GM12801 (cell line): Measurements from ENCODE around the gene LRRC4B.

Source experiments
- TF ChIP-seq, protein P1 (sequence below): IDR thresholded peaks from one replicate; pipeline ENCODE4 v1.5.1; 2011; ENCODE audit warnings: control low read depth; ENCODE audit not compliant: insufficient read length; ENCODE audit errors: extremely low read depth

The LRRC4B gene

DNA sequence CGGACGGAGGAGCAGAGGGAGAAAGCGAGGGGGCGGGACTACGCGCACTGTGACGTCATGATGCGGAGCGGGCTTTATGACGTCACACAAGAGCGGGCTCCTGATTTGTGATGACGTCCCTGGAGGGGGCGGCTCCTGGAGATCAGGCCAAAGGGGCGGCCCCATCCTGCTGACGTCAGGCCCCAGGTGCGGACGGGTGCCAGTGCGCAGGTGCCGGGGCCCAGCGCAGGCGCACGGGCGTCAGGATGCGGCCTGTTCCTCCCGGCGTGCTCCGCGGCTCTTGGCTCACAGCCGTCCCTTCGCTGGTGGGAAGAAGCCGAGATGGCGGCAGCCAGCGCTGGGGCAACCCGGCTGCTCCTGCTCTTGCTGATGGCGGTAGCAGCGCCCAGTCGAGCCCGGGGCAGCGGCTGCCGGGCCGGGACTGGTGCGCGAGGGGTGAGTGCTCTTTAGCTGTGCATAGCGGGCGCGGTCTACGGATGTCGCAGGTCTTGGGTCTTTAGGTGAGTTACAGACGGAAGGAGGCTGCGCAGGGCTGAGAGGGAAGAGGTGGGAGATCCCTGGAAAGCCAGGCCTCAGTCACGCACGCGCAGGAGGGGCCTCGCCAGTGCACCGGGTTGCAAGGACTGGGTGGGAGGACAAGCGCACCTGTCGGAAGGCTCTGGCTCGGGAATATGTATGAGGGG, 91.9 kb downstream of the LRRC4B start, which contains the start of the genes EMC10 and GARIN5A:
Gene EMC10, plus strand, starts transcription at position 284 of the 683 bp plus-strand sequence. Its CDS starts 38 bp downstream, at position 322.
Gene GARIN5A, minus strand, starts transcription at position 625 of the 683 bp plus-strand sequence. Its CDS starts 460 bp downstream, at position 165.
- TF ChIP-seq, protein P1, sequence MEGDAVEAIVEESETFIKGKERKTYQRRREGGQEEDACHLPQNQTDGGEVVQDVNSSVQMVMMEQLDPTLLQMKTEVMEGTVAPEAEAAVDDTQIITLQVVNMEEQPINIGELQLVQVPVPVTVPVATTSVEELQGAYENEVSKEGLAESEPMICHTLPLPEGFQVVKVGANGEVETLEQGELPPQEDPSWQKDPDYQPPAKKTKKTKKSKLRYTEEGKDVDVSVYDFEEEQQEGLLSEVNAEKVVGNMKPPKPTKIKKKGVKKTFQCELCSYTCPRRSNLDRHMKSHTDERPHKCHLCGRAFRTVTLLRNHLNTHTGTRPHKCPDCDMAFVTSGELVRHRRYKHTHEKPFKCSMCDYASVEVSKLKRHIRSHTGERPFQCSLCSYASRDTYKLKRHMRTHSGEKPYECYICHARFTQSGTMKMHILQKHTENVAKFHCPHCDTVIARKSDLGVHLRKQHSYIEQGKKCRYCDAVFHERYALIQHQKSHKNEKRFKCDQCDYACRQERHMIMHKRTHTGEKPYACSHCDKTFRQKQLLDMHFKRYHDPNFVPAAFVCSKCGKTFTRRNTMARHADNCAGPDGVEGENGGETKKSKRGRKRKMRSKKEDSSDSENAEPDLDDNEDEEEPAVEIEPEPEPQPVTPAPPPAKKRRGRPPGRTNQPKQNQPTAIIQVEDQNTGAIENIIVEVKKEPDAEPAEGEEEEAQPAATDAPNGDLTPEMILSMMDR, result no peak

DNA sequence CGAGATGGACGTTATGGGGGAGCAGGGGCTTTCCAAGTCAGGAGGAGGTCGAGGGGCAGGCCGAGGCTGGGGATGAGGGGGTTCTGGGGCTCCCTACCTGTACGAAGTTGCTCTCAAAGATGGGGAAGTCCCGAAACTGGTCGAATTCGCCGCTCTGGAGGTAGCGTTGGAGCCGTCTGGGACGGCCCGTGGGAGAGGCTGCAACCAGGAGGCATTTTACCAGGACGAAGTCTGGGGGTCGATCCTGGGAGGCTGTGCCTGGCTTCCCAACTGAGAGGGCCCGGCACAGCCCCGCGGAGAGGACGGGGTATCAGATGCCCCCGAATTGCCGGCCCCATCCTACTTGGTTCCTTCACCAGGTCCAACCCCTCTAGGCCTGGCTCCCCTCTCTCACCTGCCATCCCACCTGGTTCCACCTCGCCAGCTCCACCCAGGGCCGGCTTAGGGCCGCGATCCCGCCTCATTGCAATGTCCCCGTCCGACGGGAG, 92.5 kb downstream of the LRRC4B start:
- TF ChIP-seq, protein P1, result no peak

DNA sequence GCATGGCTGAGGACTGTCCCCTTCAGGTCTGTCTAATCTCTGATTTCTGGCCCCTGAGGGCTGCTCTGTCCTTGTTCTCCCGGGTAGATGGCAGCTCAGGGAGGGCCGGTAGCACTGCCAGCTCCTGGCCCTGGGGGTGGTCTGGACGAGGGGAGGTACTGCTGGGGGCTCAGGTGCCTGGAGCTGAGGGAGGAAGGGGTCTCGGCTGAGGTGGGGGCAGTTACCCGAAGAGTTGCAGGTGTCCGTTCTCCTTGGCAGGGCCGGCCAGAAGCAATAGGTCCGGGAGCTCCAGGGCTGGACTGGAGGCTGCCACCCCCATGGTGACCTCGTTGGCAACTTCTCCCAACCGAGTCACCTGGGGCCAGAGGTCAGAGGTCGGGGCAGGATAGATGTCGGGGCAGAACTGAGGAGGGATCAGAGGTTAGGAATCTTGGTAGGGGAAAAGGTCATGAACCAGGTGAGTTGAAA, 93.1 kb downstream of the LRRC4B start:
- TF ChIP-seq, protein P1, result no peak

DNA sequence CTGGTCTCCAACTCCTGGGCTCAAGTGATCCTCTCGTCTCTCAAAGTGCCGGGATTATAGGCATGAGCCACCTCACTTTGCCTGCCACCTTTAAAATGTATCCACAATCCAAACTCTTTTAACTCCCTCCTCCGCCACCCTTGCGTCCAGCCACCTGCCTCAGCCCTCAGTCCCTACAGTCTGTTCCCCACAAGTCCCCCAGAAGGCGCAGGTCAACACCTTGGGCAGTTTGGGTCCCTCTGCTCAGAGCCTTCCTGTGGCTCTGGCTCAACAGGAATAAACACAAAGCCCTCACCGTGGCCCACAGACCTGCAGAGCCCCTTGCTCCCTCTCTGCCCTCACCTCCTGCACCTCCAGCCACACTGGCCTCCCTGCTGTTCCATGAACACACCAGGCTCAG, 99.4 kb downstream of the LRRC4B start:
- TF ChIP-seq, protein P1, result no peak

DNA sequence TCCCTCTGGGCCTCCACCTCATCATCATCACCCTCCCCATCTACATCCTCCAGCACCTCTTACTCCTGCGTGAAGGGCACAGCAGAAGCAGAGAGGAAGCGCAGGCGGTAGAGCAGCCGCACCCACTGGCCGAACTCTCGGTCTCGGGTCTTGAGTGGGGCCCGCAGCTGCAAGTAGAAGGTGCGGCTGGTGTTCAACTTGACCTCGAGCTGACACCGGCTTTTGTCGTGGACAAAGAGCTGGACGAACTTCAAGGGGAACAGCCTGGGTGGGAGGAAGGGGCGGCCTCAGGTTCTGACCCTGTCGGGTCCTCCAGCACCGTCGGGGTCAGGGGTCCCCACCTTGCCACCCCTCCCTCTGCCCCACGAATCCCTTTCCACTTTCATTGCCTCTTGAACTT, 100.7 kb downstream of the LRRC4B start:
- TF ChIP-seq, protein P1, result no peak
